Effector CD8-positive, alpha-beta T cell (primary cell): Measurements from ENCODE around the gene SYNGR2.
A peak's percentile ranks its signal among the peaks of the same experiment; 100 is the strongest.

Source experiments
- DNase-seq: peaks from one replicate; lab custom pipeline; 2025; lab: John Stamatoyannopoulos, UW

Gene SYNGR2

GRCh38 chr17:78202666-78203065 is 34.3 kb downstream of the SYNGR2 start:
- no peak for DNase-seq

GRCh38 chr17:78204387-78205123 is 36.2 kb downstream of the SYNGR2 start:
- DNase-seq: no peak

- no peak for DNase-seq
Measured at GRCh38 chr17:78205124-78205775, 36.9 kb downstream of the SYNGR2 start.

GRCh38 chr17:78206298-78206697 is 37.9 kb downstream of the SYNGR2 start:
- DNase-seq: no peak

GRCh38 chr17:78208486-78208885 is 40.1 kb downstream of the SYNGR2 start:
- DNase-seq: no peak

- DNase-seq: no peak
Measured at GRCh38 chr17:78210111-78210510, 41.7 kb downstream of the SYNGR2 start.

GRCh38 chr17:78211032-78211431 is 42.7 kb downstream of the SYNGR2 start:
- no peak for DNase-seq

- DNase-seq: peak; percentile 84
Measured at GRCh38 chr17:78214016-78214705, 45.8 kb downstream of the SYNGR2 start, which contains the start of gene BIRC5. TSS of gene BIRC5 (plus strand) at chr17:78214253. CDS start at chr17:78214317, 64 bp downstream.

- no peak for DNase-seq
Measured at GRCh38 chr17:78214706-78215061, 46.3 kb downstream of the SYNGR2 start.

GRCh38 chr17:78219396-78220150 is 51.2 kb downstream of the SYNGR2 start:
- DNase-seq: no peak
